ENCODE results near the gene ECI2. TPM values are rescaled to one million over a fixed set of nuclear protein-coding genes. Genes with fewer than 3 reads are reported as not detected.

Gene ECI2
- total and polyA plus RNA-seq, 2 experiments from 2014 or later = 63.7 to 102 TPM

DNA sequence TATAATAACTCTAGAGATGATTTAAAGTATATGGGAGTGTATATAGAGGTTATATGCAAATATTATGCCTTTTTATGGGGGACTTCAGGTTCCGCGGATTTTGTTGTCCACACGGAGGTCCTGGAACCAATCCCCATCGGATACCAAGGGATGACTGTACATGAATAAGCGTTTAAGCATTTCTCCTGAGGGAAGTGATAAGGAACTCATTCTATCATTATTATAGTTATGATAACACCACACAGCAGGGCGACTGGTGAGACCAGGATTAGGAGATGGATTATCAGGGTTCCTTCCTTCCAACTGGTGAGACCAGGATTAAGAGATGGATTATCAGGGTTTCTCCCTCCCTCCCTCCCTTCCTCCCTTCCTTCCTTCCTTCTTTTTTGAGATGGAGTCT is 6.6 kb downstream of the ECI2 start (continued):
- TF ChIP-seq REST (IDR thresholded peaks at IDR 0.05; ENCODE audit: unreplicated experiment) (no peak), EZH2phosphoT487 (IDR thresholded peaks at IDR 0.05; ENCODE audit: unreplicated experiment) (no peak), ETS1 (IDR thresholded peaks at IDR 0.05) (no peak), ZNF114 (CRISPR knock-in tag; IDR thresholded peaks at IDR 0.05) (no peak), NANOG (IDR thresholded peaks at IDR 0.05; ENCODE audit: borderline replicate concordance) (no peak), CREB1 (CRISPR knock-in tag; IDR thresholded peaks at IDR 0.05; ENCODE audit: low read depth) (no peak), EZH2 (IDR thresholded peaks at IDR 0.05; ENCODE audit: low read depth, unreplicated experiment) (no peak), POLR2AphosphoS5 (IDR thresholded peaks at IDR 0.05; ENCODE audit: low read depth) (no peak)

DNA sequence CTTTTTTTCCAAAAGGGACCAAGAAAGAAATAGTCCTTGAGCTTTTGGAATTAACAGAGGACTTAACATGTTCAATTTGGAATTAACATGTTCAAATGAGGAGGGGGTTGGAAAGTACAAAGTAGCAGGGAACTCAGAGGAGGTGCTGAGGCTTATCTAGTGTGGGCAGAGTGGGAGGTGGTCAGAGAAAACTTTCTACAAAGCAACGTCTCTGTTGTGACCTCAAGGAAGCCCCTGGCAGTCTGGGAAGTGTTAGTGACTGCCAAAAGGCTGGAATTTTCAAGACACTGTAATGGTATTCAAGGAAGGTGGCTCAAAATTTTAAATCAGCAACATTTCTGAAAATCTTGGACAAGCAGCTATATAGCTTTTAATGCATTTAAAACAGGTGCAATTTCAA is 7.3 kb downstream of the ECI2 start:
- DNase-seq (ENCODE audit: low spot score) (no peak), ATAC-seq (no peak)
- H3K4me1 Mint-ChIP-seq = peaks cover 3% of the 10 kb centered on the region; the same call in 2 of the 3 replicates
- peaks cover 71% of the 10 kb centered on the region for H3K36me3 Mint-ChIP-seq (ENCODE audit: low read depth)
- Histone ChIP-seq H3K4me2 (no peak overlapping the region), H3K79me2 (replicated peaks; ENCODE audit: insufficient read depth) (peaks cover 14% of the 10 kb centered on the region), H3F3A (replicated peaks; ENCODE audit: low read depth) (no peaks in the 10 kb centered on the region), H4K20me1 (replicated peaks; ENCODE audit: insufficient read depth) (no peaks in the 10 kb centered on the region), H3K9me2 (ENCODE audit: insufficient read depth) (no peaks in the 10 kb centered on the region), H2AFZ (no peak overlapping the region), H3K4me1 (ENCODE audit: insufficient read depth) (no peaks in the 10 kb centered on the region), H3K4me3 (no peak overlapping the region), H3K27ac (ENCODE audit: low read depth) (no peak overlapping the region), H3K36me3 (ENCODE audit: insufficient read depth) (peaks cover 47% of the 10 kb centered on the region), H3K27me3 (ENCODE audit: insufficient read depth) (no peaks in the 10 kb centered on the region)
- no peaks in the 10 kb centered on the region for H3K27me3 Mint-ChIP-seq (ENCODE audit: insufficient read depth, low read depth, poor library complexity)
- no peak overlapping the region for H3K4me3 Mint-ChIP-seq
- H3K9me3 Mint-ChIP-seq = peaks cover 16% of the 10 kb centered on the region
- no peak overlapping the region for H3K27ac Mint-ChIP-seq
- no peak for TF ChIP-seq STAT1 (IDR thresholded peaks at IDR 0.05; ENCODE audit: unreplicated experiment)
- no peak for TF ChIP-seq NANOG (IDR thresholded peaks at IDR 0.05; ENCODE audit: borderline replicate concordance)
- TF ChIP-seq ZNF114 (CRISPR knock-in tag; IDR thresholded peaks at IDR 0.05) = no peak
- no peak for TF ChIP-seq EZH2 (IDR thresholded peaks at IDR 0.05; ENCODE audit: low read depth, unreplicated experiment)
- no peak for TF ChIP-seq ZNF462 (CRISPR knock-in tag; IDR thresholded peaks at IDR 0.05)
- no peak for TF ChIP-seq REST (IDR thresholded peaks at IDR 0.05; ENCODE audit: unreplicated experiment)
- no peak for TF ChIP-seq POLR2AphosphoS5 (IDR thresholded peaks at IDR 0.05; ENCODE audit: low read depth)
- no peak for TF ChIP-seq EZH2phosphoT487 (IDR thresholded peaks at IDR 0.05; ENCODE audit: unreplicated experiment)

Data from GM23338 (cell line).